ENCODE results near the gene TBCB. TPM values are rescaled to one million over a fixed set of nuclear protein-coding genes. Genes with fewer than 3 reads are reported as not detected.
"Not testable (repeated sequence)": the region's sequence is repeated elsewhere in the genome, so short reads cannot be mapped to it uniquely, and the experiment has no call there.

The TBCB gene
- total and polyA plus RNA-seq, 9 donors = 94.3 to 175 (median 144) TPM

- TF ChIP-seq EP300 (IDR thresholded peaks at IDR 0.05) (no peak), CTCF (IDR thresholded peaks at IDR 0.05) (no peak), POLR2A (IDR thresholded peaks at IDR 0.05) (no peak)
- intact Hi-C loops (cut with DNase I) = loop anchor here in 1 of 4 donors (10.0 kb wide), 1 partner anchor 99 kb away; no protein-coding TSS in a partner anchor
Measured at GRCh38 chr19:36163813-36164212, 48.5 kb downstream of the TBCB start.

GRCh38 chr19:36169084-36169760 lies 54.0 kb downstream of the TBCB start:
- H3K27me3 ChIP-seq = no peaks in the 10 kb centered on the region
- 32 to 43% (median 41%) methylated on average over 9 of the region's 9 CpGs for WGBS, 3 donors
- DNase-seq = no peak
- TF ChIP-seq POLR2A (IDR thresholded peaks at IDR 0.05) = no peak
- no peak for TF ChIP-seq EP300 (IDR thresholded peaks at IDR 0.05)
- TF ChIP-seq CTCF (IDR thresholded peaks at IDR 0.05) = no peak
- no peak overlapping the region for H3K27ac ChIP-seq
- H3K9me3 ChIP-seq = no peaks in the 10 kb centered on the region
- no peak overlapping the region for H3K4me3 ChIP-seq
- H3K36me3 ChIP-seq = no peaks in the 10 kb centered on the region
- no peaks in the 10 kb centered on the region for H3K4me1 ChIP-seq (ENCODE audit: insufficient read depth)
- intact Hi-C loops (cut with DNase I) = loop anchor here in 1 of 4 donors (10.0 kb wide), 1 partner anchor 104 kb away; no protein-coding TSS in a partner anchor

More at GRCh38 chr19:36163813-36164212, 48.5 kb downstream of the TBCB start:
- Histone ChIP-seq H3K4me1 (ENCODE audit: insufficient read depth) (no peaks in the 10 kb centered on the region), H3K27ac (no peak overlapping the region), H3K27me3 (no peaks in the 10 kb centered on the region), H3K4me3 (no peak overlapping the region), H3K9me3 (no peaks in the 10 kb centered on the region), H3K36me3 (no peaks in the 10 kb centered on the region)
- no peak for DNase-seq
- WGBS, 3 donors = 94 to 96% (median 96%) methylated on average over 12 of the region's 12 CpGs

GRCh38 chr19:36172852-36173251 lies 57.6 kb downstream of the TBCB start:
- H3K4me1 ChIP-seq (ENCODE audit: insufficient read depth) = no peaks in the 10 kb centered on the region
- H3K9me3 ChIP-seq = no peaks in the 10 kb centered on the region
- no peak overlapping the region for H3K4me3 ChIP-seq
- TF ChIP-seq EP300 (IDR thresholded peaks at IDR 0.05) = no peak
- TF ChIP-seq CTCF (IDR thresholded peaks at IDR 0.05) = no peak
- TF ChIP-seq POLR2A (IDR thresholded peaks at IDR 0.05) = no peak
- 80 to 94% (median 89%) methylated on average over 5 of the region's 5 CpGs for WGBS, 3 donors
- H3K27ac ChIP-seq = no peak overlapping the region
- H3K36me3 ChIP-seq = no peaks in the 10 kb centered on the region
- intact Hi-C loops (cut with DNase I) = loop anchor here in 3 of 4 donors (5.0 kb wide), 1 partner anchor 46 kb away; no protein-coding TSS in a partner anchor
- DNase-seq = no peak
- no peaks in the 10 kb centered on the region for H3K27me3 ChIP-seq

GRCh38 chr19:36173846-36174245 lies 58.6 kb downstream of the TBCB start:
- 22 to 44% (median 31%) methylated on average over 8 of the region's 8 CpGs for WGBS, 3 donors
- DNase-seq; H3K4me1 ChIP-seq (ENCODE audit: insufficient read depth); H3K4me3 ChIP-seq; H3K36me3 ChIP-seq; H3K27ac ChIP-seq; H3K27me3 ChIP-seq; H3K9me3 ChIP-seq: not testable (repeated sequence)
- intact Hi-C loops (cut with DNase I) = loop anchor here in 3 of 4 donors (5.0 kb wide), 1 partner anchor 47 kb away; no protein-coding TSS in a partner anchor

Other genes with a start within 250 kb of the TBCB start
- gene APLP1, start 246.9 kb upstream of the TBCB start, total RNA-seq = 10 to 100 TPM in 1 of 7 donors, 1 to 10 TPM in 3, under 1 TPM in 3; 0.55 to 10.1 (median 1.5) TPM
- 1 to 10 TPM; 1.6 to 3.0 TPM for gene APLP1, start 246.9 kb upstream of the TBCB start, polyA plus RNA-seq
- gene NFKBID, start 214.9 kb upstream of the TBCB start, total RNA-seq = 10 to 100 TPM; 10.4 to 23.7 (median 14.6) TPM
- 1 to 10 TPM; 4.8 to 5.0 TPM for gene NFKBID, start 214.9 kb upstream of the TBCB start, polyA plus RNA-seq
- gene HCST, start 212.9 kb upstream of the TBCB start, total RNA-seq = 1 to 10 TPM in 6 of 7 donors, under 1 TPM in 1; 0.92 to 6.3 (median 5.5) TPM
- gene HCST, start 212.9 kb upstream of the TBCB start, polyA plus RNA-seq = 1 to 10 TPM; 8.5 to 9.2 TPM
- gene TYROBP, start 207.2 kb upstream of the TBCB start, total RNA-seq = 10 to 100 TPM in 6 of 7 donors, 1 to 10 TPM in 1; 9.2 to 41.5 (median 31.4) TPM
- 100 to 1,000 TPM in 1 of 2 donors, 10 to 100 TPM in 1; 55.1 to 135 TPM for gene TYROBP, start 207.2 kb upstream of the TBCB start, polyA plus RNA-seq
- gene LRFN3, start 179.1 kb upstream of the TBCB start, total RNA-seq = 10 to 100 TPM; 10.6 to 31.2 (median 21.9) TPM
- 10 to 100 TPM in 1 of 2 donors, 1 to 10 TPM in 1; 6.4 to 13.4 TPM for gene LRFN3, start 179.1 kb upstream of the TBCB start, polyA plus RNA-seq
- gene SDHAF1, start 120.3 kb upstream of the TBCB start, total RNA-seq = 10 to 100 TPM; 17.0 to 78.6 (median 20.2) TPM
- 10 to 100 TPM; 11.2 to 21.6 TPM for gene SDHAF1, start 120.3 kb upstream of the TBCB start, polyA plus RNA-seq
- gene SYNE4, start 106.7 kb upstream of the TBCB start, total RNA-seq = 1 to 10 TPM in 4 of 7 donors, under 1 TPM in 3; 0.43 to 2.6 (median 1.7) TPM
- under 1 TPM; 0.37 to 0.48 TPM for gene SYNE4, start 106.7 kb upstream of the TBCB start, polyA plus RNA-seq
- 10 to 100 TPM; 12.7 to 25.5 (median 18.6) TPM for gene ALKBH6, start 101.3 kb upstream of the TBCB start, total RNA-seq
- gene ALKBH6, start 101.3 kb upstream of the TBCB start, polyA plus RNA-seq = 10 to 100 TPM; 17.7 to 18.3 TPM
- 10 to 100 TPM; 16.1 to 82.5 (median 54.9) TPM for gene CLIP3, start 82.6 kb upstream of the TBCB start, total RNA-seq
- 10 to 100 TPM; 34.3 to 91.3 TPM for gene CLIP3, start 82.6 kb upstream of the TBCB start, polyA plus RNA-seq
- gene THAP8, start 61.2 kb upstream of the TBCB start, total RNA-seq = 1 to 10 TPM; 5.3 to 7.9 (median 6.5) TPM
- 1 to 10 TPM; 1.9 to 5.9 TPM for gene THAP8, start 61.2 kb upstream of the TBCB start, polyA plus RNA-seq
- gene WDR62, start 60.6 kb upstream of the TBCB start, total RNA-seq = 1 to 10 TPM in 2 of 7 donors, under 1 TPM in 5; 0.24 to 1.0 (median 0.69) TPM
- gene WDR62, start 60.6 kb upstream of the TBCB start, polyA plus RNA-seq = under 1 TPM; 0.18 to 0.51 TPM
- gene OVOL3, start 4.3 kb upstream of the TBCB start, total RNA-seq = not detected
- gene OVOL3, start 4.3 kb upstream of the TBCB start, polyA plus RNA-seq = not detected
- gene POLR2I, start 593 bp upstream of the TBCB start, total RNA-seq = 10 to 100 TPM; 61.4 to 84.8 (median 70.0) TPM
- gene POLR2I, start 593 bp upstream of the TBCB start, polyA plus RNA-seq = 10 to 100 TPM; 49.4 to 73.8 TPM
- gene CAPNS1, start 24.6 kb downstream of the TBCB start, total RNA-seq = 100 to 1,000 TPM in 6 of 7 donors, 10 to 100 TPM in 1; 69.4 to 571 (median 488) TPM
- gene CAPNS1, start 24.6 kb downstream of the TBCB start, polyA plus RNA-seq = 100 to 1,000 TPM; 424 to 783 TPM
- 10 to 100 TPM; 39.9 to 81.4 (median 56.7) TPM for gene COX7A1, start 37.0 kb downstream of the TBCB start, total RNA-seq
- 10 to 100 TPM; 31.4 to 36.0 TPM for gene COX7A1, start 37.0 kb downstream of the TBCB start, polyA plus RNA-seq
- 10 to 100 TPM in 1 of 7 donors, 1 to 10 TPM in 6; 3.6 to 10.1 (median 7.6) TPM for gene ZNF565, start 99.2 kb downstream of the TBCB start, total RNA-seq
- 1 to 10 TPM; 4.1 to 6.9 TPM for gene ZNF565, start 99.2 kb downstream of the TBCB start, polyA plus RNA-seq
- 10 to 100 TPM; 52.0 to 73.8 (median 57.7) TPM for gene ZNF146, start 99.6 kb downstream of the TBCB start, total RNA-seq
- gene ZNF146, start 99.6 kb downstream of the TBCB start, polyA plus RNA-seq = 10 to 100 TPM; 38.1 to 56.2 TPM

All from ovary (tissue), 9 donors.